Adrenal gland (tissue), 12 donors: ENCODE data around the gene ZNF487. TPM values are rescaled to one million over a fixed set of nuclear protein-coding genes. Genes with fewer than 3 reads are reported as not detected.

Source experiments
- DNase-seq, 7 donors: peaks; one replicate each; pipeline ENCODE4 v3.0.0-alpha.2; 2019 to 2020
- H3K27ac ChIP-seq, 5 donors: fragments of 200-600 bp; sonication (generic) in 4 of 5; 1 replicate in 3 of 5; 2 replicates in 2 of 5; pipeline versions ENCODE4 v1.5.1 to v1.8.0; 2016 to 2020; ENCODE audit warnings: mild to moderate bottlenecking in 1 of 5
- H3K27me3 ChIP-seq: fragments of 200-600 bp; 2 replicates; pipeline ENCODE4 v1.8.0; 2021
- H3K36me3 ChIP-seq, 2 donors: fragments of 200-600 bp; replicated peaks in 1 of 2; 1 replicate in 1 of 2; 2 replicates in 1 of 2; pipeline versions ENCODE4 v1.5.1 to v1.8.0; 2018 to 2022
- H3K4me1 ChIP-seq, 2 donors: fragments of 200-600 bp; replicated peaks in 1 of 2; 1 replicate in 1 of 2; 2 replicates in 1 of 2; pipeline versions ENCODE4 v1.5.1 to v1.8.0; 2018 to 2021
- H3K4me3 ChIP-seq, 4 donors: fragments of 200-600 bp; sonication (generic) in 3 of 4; one replicate each; pipeline ENCODE4 v1.5.1; 2016 to 2018
- H3K9me3 ChIP-seq, 3 donors: fragments of 200-600 bp; sonication (generic) in 1 of 3; replicated peaks in 1 of 3; 1 replicate in 2 of 3; 2 replicates in 1 of 3; pipeline versions ENCODE4 v1.5.1 to v1.8.0; 2016 to 2021
- CTCF ChIP-seq, 6 experiments: fragments of 450-650 bp in 4 of 6; fragments of 200-600 bp in 2 of 6; sonication (generic) in 1 of 6; IDR thresholded peaks; 1 replicate in 5 of 6; 2 replicates in 1 of 6; pipeline versions ENCODE4 v1.5.1 to v1.8.0; 2016 to 2021; ENCODE audit warnings: antibody characterized with exemption in 6 of 6, mild to moderate bottlenecking in 2 of 6, moderate library complexity in 1 of 6
- POLR2A ChIP-seq, 2 donors: fragments of 450-650 bp; IDR thresholded peaks; one replicate each; pipeline ENCODE4 v1.6.1; 2017; ENCODE audit warnings: antibody characterized with exemption in 2 of 2, mild to moderate bottlenecking in 2 of 2, moderate library complexity in 1 of 2
- WGBS, 4 donors: extraction: QIAGEN DNeasy Blood & Tissue Kit in 2 of 4; methylation state at CpG; one replicate each; pipeline versions ENCODE4 v1.1.5 to v1.1.7; 2013 to 2017; 5-methylcytosine and 5-hydroxymethylcytosine counted together
- intact Hi-C, 2 donors: fragments of 100-400 bp; cut with DNase I; formaldehyde crosslinking; loops; one replicate each; pipeline versions ENCODE4 v1.14.1 to v1.15.0; 2022 to 2023
- polyA plus RNA-seq, 3 donors: library from polyadenylated mRNA; stranded (reverse); fragments of 200-250 nt in 2 of 3; fragments of 350-450 nt in 1 of 3; fragmentation: Illumina TruSeq in 1 of 3; extraction: RNeasy Lipid Tissue Mini Kit (QIAGEN cat#74804) in 1 of 3; gene quantifications; one replicate each; pipeline ENCODE4 v1.2.3, GENCODE V29; 2013 to 2014
- total RNA-seq, 9 donors: library from RNA; depleted of rRNA in 4 of 9; stranded (reverse); fragments of >200 nt in 4 of 9; fragments of 120-200 nt in 1 of 9; fragmentation: NEBNext Ultra II Directional in 1 of 9; extraction: Animal tissue kit (Norgen Biotek cat#: 25700) in 1 of 9; gene quantifications; one replicate each; pipeline versions ENCODE4 v1.1.0 to v1.2.4, GENCODE V29; 2013 to 2023
- donor health status: healthy with polysubstance abuse.
- donor health status: Bipolar disorder and iron deficiency.
- donor health status: DM: yes; HTN: yes; CAD: no.
- donor health status: DM: no; HTN: no; CAD: no.
- donor health status: DM: no; HTN: no; CAD: no.
- donor health status: DM: yes; HTN: yes; CAD: no.

ZNF487 gene
- total and polyA plus RNA-seq, 12 donors, result 2.1 to 10.1 (median 5.7) TPM

DNA sequence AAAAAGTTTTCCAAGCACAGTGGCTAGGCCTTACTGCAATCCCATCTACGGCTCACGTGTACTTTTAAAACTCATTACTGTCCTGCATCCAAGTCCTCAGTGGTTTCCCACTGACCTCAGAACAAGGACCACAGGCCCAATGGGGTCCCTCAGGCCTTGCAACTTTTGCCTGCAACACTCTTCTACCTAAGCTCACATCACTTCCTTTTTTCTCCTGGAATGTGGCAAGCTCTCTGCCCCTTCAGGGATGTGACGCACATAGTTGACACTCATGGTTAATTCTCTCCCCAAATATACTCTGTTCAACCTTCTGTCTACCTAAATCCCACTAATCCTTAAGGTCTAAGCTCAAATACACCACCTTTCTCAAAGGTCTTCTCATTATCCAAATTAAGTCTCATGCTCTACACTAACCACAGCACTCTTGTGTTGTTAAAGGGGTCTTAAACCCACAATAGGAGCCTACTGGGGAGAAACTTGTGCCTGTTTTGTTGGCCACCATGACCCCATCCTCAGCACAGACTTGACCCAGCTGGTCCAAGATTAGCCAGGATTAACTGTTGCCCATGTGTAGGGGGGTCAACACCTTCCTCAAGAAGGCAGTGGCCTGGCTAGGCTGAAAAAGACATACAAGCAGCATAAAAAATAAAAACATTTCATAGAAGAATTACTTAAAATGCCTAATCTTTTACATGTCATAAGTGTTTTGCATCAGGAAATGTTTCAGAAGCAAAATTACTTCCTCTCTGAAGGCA, 43.1 kb upstream of the ZNF487 start:
- Histone ChIP-seq H3K9me3 (no peaks in the 10 kb centered on the region), H3K4me1 (peaks cover 23 to 50% of the 10 kb centered on the region in 2 donors), H3K27ac (peak overlapping the region in 2 of 5 donors; percentile 18 to 42), H3K27me3 (no peaks in the 10 kb centered on the region), H3K36me3 (peaks cover 0 to 58% of the 10 kb centered on the region in 2 donors), H3K4me3 (no peak overlapping the region)
- TF ChIP-seq CTCF (IDR thresholded peaks at IDR 0.05), result no peak
- TF ChIP-seq POLR2A (IDR thresholded peaks at IDR 0.05), result no peak
- intact Hi-C loops, result no loop called here
- WGBS, 4 donors, result 72 to 82% (median 80%) methylated on average over 3 of the region's 3 CpGs
- peak in 1 of 7 donors; percentile 1 for DNase-seq

DNA sequence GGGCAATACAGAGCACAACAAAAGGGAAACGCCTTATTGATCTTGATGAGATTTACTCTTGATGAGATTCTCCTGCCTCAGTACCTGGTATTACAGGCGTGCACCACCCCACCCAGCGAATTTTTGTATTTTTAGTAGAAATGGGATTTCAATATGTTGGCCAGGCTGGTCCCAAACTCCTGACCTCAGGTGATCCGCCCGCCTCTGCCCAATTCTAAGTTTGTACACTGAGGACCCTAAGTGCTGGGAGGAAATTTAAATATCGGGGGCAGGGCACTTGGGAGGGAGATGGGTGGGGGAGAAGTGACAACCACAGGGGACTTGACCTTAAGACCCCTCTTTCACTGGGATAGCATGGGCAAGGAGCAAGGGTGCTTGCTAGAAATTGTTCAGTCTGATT, 42.0 kb upstream of the ZNF487 start:
- WGBS, 4 donors, result 80 to 91% (median 85%) methylated on average over 6 of the region's 6 CpGs
- intact Hi-C loops, result loop anchor here in 1 of 2 donors (5.0 kb wide), 1 partner anchor 42 kb away; the partner anchor contains the start of gene ZNF487
- Histone ChIP-seq H3K36me3 (peaks cover 0 to 47% of the 10 kb centered on the region in 2 donors), H3K4me1 (peaks cover 26 to 54% of the 10 kb centered on the region in 2 donors), H3K27ac (peak overlapping the region in 1 of 5 donors; percentile 98), H3K9me3 (no peaks in the 10 kb centered on the region), H3K27me3 (no peaks in the 10 kb centered on the region), H3K4me3 (peak overlapping the region in 1 of 4 donors; percentile 66)
- no peak for DNase-seq
- TF ChIP-seq CTCF (IDR thresholded peaks at IDR 0.05) (no peak), POLR2A (IDR thresholded peaks at IDR 0.05) (no peak)

DNA sequence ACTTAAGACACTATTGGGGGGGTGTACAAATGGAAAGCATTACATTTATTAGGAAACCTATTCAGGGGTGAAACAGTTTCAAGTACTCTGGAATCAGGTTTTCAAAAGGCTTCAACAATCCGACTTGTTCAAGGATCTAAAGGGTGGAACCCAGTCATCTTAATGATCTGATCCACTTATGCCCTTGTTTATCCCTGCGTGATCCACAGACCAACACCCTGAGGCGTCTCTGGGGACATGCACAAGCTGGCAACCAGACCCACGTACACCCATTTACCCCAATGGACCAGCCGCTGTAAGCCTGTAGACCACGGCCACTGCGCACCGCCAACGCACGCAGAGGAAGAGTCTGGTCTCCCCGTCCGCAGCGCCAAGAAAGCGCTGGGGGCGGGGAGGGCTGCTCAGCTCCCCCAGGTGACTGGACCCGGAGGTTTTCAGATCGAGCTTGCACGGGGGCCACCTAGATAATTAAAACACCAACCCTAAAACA, 41.3 kb upstream of the ZNF487 start:
- peak in 4 of 7 donors; percentile 36 to 39 (median 38) for DNase-seq
- intact Hi-C loops, result loop anchor here in 1 of 2 donors (5.0 kb wide), 1 partner anchor 42 kb away; the partner anchor contains the start of gene ZNF487
- Histone ChIP-seq H3K27me3 (no peaks in the 10 kb centered on the region), H3K4me3 (peak overlapping the region in 2 of 4 donors; percentile 66 to 92), H3K9me3 (no peaks in the 10 kb centered on the region), H3K36me3 (peaks cover 0 to 39% of the 10 kb centered on the region in 2 donors), H3K27ac (peak overlapping the region in 4 of 5 donors; percentile 97 to 100 (median 98)), H3K4me1 (peaks cover 20 to 53% of the 10 kb centered on the region in 2 donors)
- 9 to 22% (median 16%) methylated on average over 11 to 18 of the region's 18 CpGs for WGBS, 4 donors
- TF ChIP-seq CTCF (IDR thresholded peaks at IDR 0.05) (no peak), POLR2A (IDR thresholded peaks at IDR 0.05) (no peak)
